Endodermal cell (in vitro differentiated cells): ENCODE measurements around the gene METAP1D. TPM values are rescaled to one million over a fixed set of nuclear protein-coding genes. Genes with fewer than 3 reads are reported as not detected.

Experiments used
- DNase-seq: peaks from one replicate; pipeline ENCODE4 v3.0.0-alpha.2; 2017
- H3K27ac ChIP-seq: 2 replicates; pipeline ENCODE4 v1.5.1; 2013; ENCODE audit warnings: mild to moderate bottlenecking, low read depth, low read length, moderate library complexity
- H3K27me3 ChIP-seq: 2 replicates; pipeline ENCODE4 v1.6.1; 2013; ENCODE audit warnings: mild to moderate bottlenecking, low read length, moderate library complexity; ENCODE audit not compliant: insufficient read depth, control insufficient read depth, poor library complexity, severe bottlenecking
- H3K36me3 ChIP-seq: 2 replicates; pipeline ENCODE4 v1.7.0; 2013; ENCODE audit warnings: mild to moderate bottlenecking, low read length, moderate library complexity; ENCODE audit not compliant: control insufficient read depth, insufficient read depth
- H3K4me1 ChIP-seq: one replicate; pipeline ENCODE4 v1.7.0; 2013; ENCODE audit warnings: low read length; ENCODE audit not compliant: control insufficient read depth, insufficient read depth
- H3K4me3 ChIP-seq: 2 replicates; pipeline ENCODE4 v1.5.1; 2013; ENCODE audit warnings: mild to moderate bottlenecking, low read length, moderate library complexity
- H3K9ac ChIP-seq: 2 replicates; pipeline ENCODE4 v1.6.1; 2013; ENCODE audit warnings: mild to moderate bottlenecking, low read length, moderate library complexity; ENCODE audit not compliant: poor library complexity, severe bottlenecking; ENCODE audit errors: extremely low read depth
- H3K9me3 ChIP-seq: 2 replicates; pipeline ENCODE4 v1.6.1; 2013; ENCODE audit warnings: mild to moderate bottlenecking, low read length, moderate library complexity; ENCODE audit not compliant: control insufficient read depth
- H3K27ac Mint-ChIP-seq: 2 replicates; pipeline ENCODE4 v1.8.0; 2020; ENCODE audit warnings: mixed read lengths
- H3K27me3 Mint-ChIP-seq: 2 replicates; pipeline ENCODE4 v1.8.0; 2021; ENCODE audit warnings: mild to moderate bottlenecking, mixed read lengths; ENCODE audit not compliant: insufficient read depth
- H3K36me3 Mint-ChIP-seq: 2 replicates; pipeline ENCODE4 v1.8.0; 2020; ENCODE audit warnings: low read depth, mixed read lengths
- H3K4me1 Mint-ChIP-seq: 2 replicates; pipeline ENCODE4 v1.8.0; 2020; ENCODE audit warnings: mixed read lengths
- H3K4me3 Mint-ChIP-seq: 2 replicates; pipeline ENCODE4 v1.8.0; 2020; ENCODE audit warnings: mild to moderate bottlenecking, moderate library complexity, mixed read lengths
- H3K9me3 Mint-ChIP-seq: 2 replicates; pipeline ENCODE4 v1.8.0; 2020; ENCODE audit warnings: mild to moderate bottlenecking, mixed read lengths
- WGBS, 2 experiments: methylation state at CpG; one replicate each; pipeline versions ENCODE4 v1.1.5 to v1.1.7; 2013; ENCODE audit warnings: missing lambda C conversion rate in 2 of 2, mixed read lengths in 1 of 2; ENCODE audit not compliant: insufficient coverage in 1 of 2, insufficient read length in 1 of 2; 5-methylcytosine and 5-hydroxymethylcytosine counted together
- total RNA-seq, 2 donors: library from RNA; stranded (reverse); fragmentation: NEBNext Ultra II Directional in 1 of 2; extraction: Animal tissue kit (Norgen Biotek cat#: 25700) in 1 of 2; gene quantifications; 2 replicates in 1 of 2; 3 replicates in 1 of 2; pipeline ENCODE4 v1.2.1, GENCODE V29; 2021
- TF ChIP-seq, protein P1 (sequence below): fragments of 200-600 bp; sonication (generic); conservative IDR thresholded peaks from 2 replicates; pipeline ENCODE4 v1.5.0; 2021; ENCODE audit warnings: antibody characterized with exemption, mild to moderate bottlenecking

Gene METAP1D
- total RNA-seq, 2 donors from 2014 or later = 6.0 to 6.5 TPM

DNA sequence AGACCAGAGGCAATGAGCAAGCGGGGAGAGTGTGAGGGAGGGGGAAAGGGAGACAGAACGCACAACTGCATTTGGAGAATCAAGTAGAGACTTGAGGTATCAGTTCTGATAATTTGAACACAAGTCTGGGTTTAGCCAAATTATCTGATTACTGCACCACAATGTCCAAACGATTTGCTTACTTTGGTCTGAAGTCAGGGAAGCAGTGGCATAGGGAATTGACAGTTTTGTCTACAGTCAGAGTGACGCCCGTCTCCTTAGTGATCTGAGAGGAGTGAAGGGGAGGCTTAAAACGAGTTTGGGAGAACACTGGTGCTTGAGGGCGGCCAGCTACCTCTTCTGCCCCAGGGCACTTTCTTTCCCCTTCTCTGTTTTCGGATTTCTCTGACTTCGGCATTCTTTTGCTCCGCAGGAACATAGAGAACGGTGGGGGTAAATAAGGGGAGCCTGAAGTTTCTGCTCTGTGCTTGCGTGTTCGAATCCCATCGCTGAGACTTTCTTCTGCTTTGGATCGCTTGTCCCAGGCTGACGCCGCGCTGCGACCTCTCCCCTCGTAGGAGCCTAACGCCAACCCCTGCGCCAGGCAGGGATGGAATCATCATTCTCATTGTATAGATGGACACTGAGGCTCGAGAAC, 105.8 kb downstream of the METAP1D start:
- Mint-ChIP-seq H3K9me3 (no peaks in the 10 kb centered on the region), H3K27ac (no peak overlapping the region), H3K36me3 (no peaks in the 10 kb centered on the region), H3K4me1 (peaks cover 22% of the 10 kb centered on the region), H3K27me3 (peaks cover 94% of the 10 kb centered on the region), H3K4me3 (peak overlapping the region; percentile 50)
- Histone ChIP-seq H3K9me3 (no peaks in the 10 kb centered on the region), H3K27ac (no peak overlapping the region), H3K4me3 (peak overlapping the region; percentile 73), H3K9ac (no peak overlapping the region), H3K4me1 (peaks cover 5% of the 10 kb centered on the region), H3K27me3 (peaks cover 82% of the 10 kb centered on the region), H3K36me3 (no peaks in the 10 kb centered on the region)
- no peak for DNase-seq
- 22 to 28% methylated on average over 15 to 23 of the region's 23 CpGs for WGBS, 2 experiments
- TF ChIP-seq, protein P1, sequence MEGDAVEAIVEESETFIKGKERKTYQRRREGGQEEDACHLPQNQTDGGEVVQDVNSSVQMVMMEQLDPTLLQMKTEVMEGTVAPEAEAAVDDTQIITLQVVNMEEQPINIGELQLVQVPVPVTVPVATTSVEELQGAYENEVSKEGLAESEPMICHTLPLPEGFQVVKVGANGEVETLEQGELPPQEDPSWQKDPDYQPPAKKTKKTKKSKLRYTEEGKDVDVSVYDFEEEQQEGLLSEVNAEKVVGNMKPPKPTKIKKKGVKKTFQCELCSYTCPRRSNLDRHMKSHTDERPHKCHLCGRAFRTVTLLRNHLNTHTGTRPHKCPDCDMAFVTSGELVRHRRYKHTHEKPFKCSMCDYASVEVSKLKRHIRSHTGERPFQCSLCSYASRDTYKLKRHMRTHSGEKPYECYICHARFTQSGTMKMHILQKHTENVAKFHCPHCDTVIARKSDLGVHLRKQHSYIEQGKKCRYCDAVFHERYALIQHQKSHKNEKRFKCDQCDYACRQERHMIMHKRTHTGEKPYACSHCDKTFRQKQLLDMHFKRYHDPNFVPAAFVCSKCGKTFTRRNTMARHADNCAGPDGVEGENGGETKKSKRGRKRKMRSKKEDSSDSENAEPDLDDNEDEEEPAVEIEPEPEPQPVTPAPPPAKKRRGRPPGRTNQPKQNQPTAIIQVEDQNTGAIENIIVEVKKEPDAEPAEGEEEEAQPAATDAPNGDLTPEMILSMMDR = no peak

DNA sequence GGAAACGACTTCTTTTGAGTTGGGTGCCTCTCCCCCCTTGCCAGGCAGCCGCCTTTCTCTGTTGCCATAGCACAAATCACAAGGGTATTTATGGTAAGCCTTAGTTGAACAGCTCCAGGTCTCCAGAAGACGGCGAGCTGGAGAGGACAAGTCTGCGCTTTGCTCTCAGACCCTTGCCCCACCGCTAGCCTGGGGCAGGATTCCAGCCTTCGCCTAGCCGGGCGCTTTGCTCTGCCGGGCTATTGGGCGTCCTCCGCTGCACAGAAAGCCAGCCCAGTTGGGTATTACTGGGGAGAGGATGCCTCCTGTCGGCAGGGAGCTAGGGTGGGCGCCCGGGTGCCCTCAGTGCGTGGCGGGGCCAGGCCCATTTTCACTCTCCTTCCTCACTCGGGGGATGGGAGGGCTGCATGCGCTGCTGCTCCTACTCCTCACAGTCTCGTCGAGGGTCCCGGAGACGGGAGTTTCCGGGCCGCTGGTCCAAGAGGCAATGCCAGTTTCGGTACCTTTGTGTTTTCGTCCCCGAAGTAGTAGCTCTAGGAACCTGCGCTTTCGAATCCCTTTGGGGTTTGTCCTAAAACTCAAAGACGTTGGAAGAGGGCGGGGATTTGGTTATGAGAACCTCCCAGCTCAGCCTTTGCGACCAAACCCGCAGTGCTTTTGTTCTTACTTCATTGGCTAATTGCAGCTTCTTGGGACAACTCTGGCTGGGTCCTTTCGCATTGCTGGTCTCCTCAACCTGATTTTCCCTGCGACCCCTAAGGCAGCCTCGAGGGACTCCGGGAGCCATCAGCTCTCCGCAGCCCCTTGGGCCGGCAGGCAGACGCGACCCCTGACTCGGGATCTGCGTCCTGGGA, 106.6 kb downstream of the METAP1D start:
- Mint-ChIP-seq H3K9me3 (no peaks in the 10 kb centered on the region), H3K4me3 (peak overlapping the region; percentile 50), H3K27ac (no peak overlapping the region), H3K27me3 (peaks cover 88% of the 10 kb centered on the region), H3K4me1 (peaks cover 17% of the 10 kb centered on the region), H3K36me3 (no peaks in the 10 kb centered on the region)
- Histone ChIP-seq H3K36me3 (no peaks in the 10 kb centered on the region), H3K27ac (no peak overlapping the region), H3K9me3 (no peaks in the 10 kb centered on the region), H3K27me3 (peaks cover 74% of the 10 kb centered on the region), H3K9ac (no peak overlapping the region), H3K4me3 (peak overlapping the region; percentile 73), H3K4me1 (peaks cover 5% of the 10 kb centered on the region)
- DNase-seq = peak; percentile 90
- 9 to 17% methylated on average over 31 to 44 of the region's 44 CpGs for WGBS, 2 experiments
- TF ChIP-seq, protein P1 = peak; percentile 72

DNA sequence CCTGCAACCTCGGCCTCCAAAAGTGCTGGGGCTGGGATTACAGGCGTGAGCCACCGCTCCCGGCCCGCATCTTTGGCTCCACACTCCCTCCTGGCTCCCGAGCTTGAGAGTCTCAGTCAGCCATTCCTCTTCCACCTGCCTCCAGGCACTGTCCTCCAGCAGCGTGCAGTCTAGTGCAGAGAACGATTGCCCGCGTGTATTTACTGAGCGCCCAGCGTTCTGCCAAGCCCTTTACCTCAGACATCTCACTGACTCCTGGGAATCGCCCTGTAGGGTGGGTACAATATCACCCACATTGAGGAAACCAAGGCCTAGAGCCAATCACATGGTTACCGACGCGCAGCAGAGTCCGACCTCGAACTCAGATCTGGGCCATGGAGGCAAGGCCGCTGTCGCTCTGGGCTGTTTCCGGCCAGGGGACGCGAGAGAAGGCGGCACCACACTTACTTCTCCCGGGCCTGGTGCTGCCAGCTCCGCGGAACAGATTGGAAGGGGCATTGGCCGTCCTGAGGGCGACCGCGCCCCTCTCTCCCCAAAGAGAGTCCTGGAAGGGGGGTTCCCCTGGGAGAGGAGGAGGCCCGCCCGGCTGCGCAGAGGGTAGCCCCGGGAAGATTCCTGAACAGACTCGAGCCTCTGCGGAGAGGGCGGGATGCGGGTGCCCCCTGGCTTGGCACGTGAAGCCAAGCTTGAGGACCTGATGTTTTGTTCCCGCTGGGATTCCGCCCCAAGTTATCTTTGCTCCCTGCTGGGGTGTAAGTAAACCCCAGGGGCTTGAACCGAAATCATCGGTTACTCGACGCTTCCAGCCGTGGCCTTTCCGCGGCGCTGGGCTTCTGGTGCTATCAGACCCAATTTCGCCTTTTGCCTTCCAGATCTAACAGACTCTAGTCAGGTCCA, 108.2 kb downstream of the METAP1D start:
- H3K4me1 Mint-ChIP-seq = peaks cover 10% of the 10 kb centered on the region
- Histone ChIP-seq H3K27ac (no peak overlapping the region), H3K4me1 (no peaks in the 10 kb centered on the region), H3K9me3 (no peaks in the 10 kb centered on the region), H3K27me3 (peaks cover 60% of the 10 kb centered on the region), H3K36me3 (no peaks in the 10 kb centered on the region), H3K9ac (no peak overlapping the region), H3K4me3 (no peak overlapping the region)
- H3K36me3 Mint-ChIP-seq = no peaks in the 10 kb centered on the region
- DNase-seq = peak; percentile 53
- H3K9me3 Mint-ChIP-seq = no peaks in the 10 kb centered on the region
- WGBS, 2 experiments = 93 to 94% methylated on average over 33 to 51 of the region's 51 CpGs
- no peak overlapping the region for H3K27ac Mint-ChIP-seq
- TF ChIP-seq, protein P1 = no peak
- no peak overlapping the region for H3K4me3 Mint-ChIP-seq
- peaks cover 77% of the 10 kb centered on the region for H3K27me3 Mint-ChIP-seq
